ENCODE data around the gene TNFRSF12A. TPM values are rescaled to one million over a fixed set of nuclear protein-coding genes. Genes with fewer than 3 reads are reported as not detected.

Gene TNFRSF12A
- total and polyA plus RNA-seq, 9 of the 15 experiments (the other 6 are each of a cell fraction or from before 2014, with no cell fraction given), result 0.41 to 61.8 (median 26.5) TPM

DNA sequence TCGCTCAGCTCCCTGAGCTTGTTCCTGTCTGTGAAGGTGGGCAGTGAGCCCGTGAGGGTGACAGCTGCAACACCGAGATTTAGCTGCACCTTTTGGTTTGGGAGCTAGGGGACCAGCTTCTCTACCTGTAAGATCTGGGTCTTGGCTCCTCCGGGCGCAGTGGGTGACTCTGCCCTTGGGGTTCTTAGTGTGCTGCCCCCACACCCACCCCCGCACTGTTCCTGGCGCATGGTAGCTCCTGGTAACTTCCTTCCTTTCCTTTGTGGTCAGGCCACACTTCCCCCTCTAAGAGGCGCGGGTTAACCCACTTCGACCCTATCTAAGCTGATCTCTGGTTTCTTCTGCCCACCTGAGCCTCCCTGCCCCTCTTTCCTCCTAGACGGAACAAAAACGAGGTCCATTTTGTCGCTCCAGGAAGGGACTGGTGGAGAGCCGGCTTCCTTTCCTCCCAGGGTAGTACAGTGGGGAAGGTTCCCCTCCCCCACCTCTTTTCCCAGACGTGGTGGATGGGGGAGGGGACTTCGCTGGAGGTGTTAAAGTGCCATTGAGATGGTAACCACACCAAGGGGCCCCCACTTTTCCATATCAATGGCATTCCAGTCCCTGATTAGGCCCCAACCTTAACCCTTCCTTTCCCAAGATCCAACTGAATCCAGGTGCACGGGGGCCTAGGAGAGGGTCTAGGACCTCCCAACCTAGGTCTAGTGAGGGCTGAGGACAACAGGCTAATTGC lies 12.0 kb upstream of the TNFRSF12A start (continued):
- TF ChIP-seq, protein P1, sequence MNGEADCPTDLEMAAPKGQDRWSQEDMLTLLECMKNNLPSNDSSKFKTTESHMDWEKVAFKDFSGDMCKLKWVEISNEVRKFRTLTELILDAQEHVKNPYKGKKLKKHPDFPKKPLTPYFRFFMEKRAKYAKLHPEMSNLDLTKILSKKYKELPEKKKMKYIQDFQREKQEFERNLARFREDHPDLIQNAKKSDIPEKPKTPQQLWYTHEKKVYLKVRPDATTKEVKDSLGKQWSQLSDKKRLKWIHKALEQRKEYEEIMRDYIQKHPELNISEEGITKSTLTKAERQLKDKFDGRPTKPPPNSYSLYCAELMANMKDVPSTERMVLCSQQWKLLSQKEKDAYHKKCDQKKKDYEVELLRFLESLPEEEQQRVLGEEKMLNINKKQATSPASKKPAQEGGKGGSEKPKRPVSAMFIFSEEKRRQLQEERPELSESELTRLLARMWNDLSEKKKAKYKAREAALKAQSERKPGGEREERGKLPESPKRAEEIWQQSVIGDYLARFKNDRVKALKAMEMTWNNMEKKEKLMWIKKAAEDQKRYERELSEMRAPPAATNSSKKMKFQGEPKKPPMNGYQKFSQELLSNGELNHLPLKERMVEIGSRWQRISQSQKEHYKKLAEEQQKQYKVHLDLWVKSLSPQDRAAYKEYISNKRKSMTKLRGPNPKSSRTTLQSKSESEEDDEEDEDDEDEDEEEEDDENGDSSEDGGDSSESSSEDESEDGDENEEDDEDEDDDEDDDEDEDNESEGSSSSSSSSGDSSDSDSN (IDR thresholded peaks at IDR 0.05; ENCODE audit: borderline replicate concordance in 1 of 2, low read depth in 2 of 2, low read length in 2 of 2), result no peak
- TF ChIP-seq ZEB2 (IDR thresholded peaks at IDR 0.05) (peak; percentile 80), ZNF766 (CRISPR knock-in tag; conservative IDR thresholded peaks at IDR 0.05) (peak; percentile 78; the same call in 1 of the 2 replicates), CC2D1A (IDR thresholded peaks at IDR 0.05) (no peak), MXD1 (CRISPR knock-in tag; IDR thresholded peaks at IDR 0.05; ENCODE audit: borderline replicate concordance, poor library complexity, severe bottlenecking) (no peak), MYC (IDR thresholded peaks at IDR 0.05; ENCODE audit: low read depth, low read length) (peak; percentile 64), MYC (CRISPR knock-in tag; IDR thresholded peaks at IDR 0.05; ENCODE audit: borderline replicate concordance, low read depth) (no peak), HDGF (IDR thresholded peaks at IDR 0.05) (peak; percentile 19; the same call in 1 of the 2 replicates), ZNF780A (CRISPR knock-in tag; IDR thresholded peaks at IDR 0.05) (no peak), MEF2D (tag; conservative IDR thresholded peaks at IDR 0.05; ENCODE audit: low read depth) (0 out of 2 replicates have a peak, but pooled peaks have one; percentile 18), NR2C1 (IDR thresholded peaks at IDR 0.05) (no peak), NR2C1 (tag; IDR thresholded peaks at IDR 0.05) (peak; percentile 33; the same call in 1 of the 2 replicates), HSF4 (CRISPR knock-in tag; IDR thresholded peaks at IDR 0.05; ENCODE audit: borderline replicate concordance) (no peak), THRAP3 (IDR thresholded peaks at IDR 0.05; ENCODE audit: borderline replicate concordance) (0 out of 2 replicates have a peak, but pooled peaks have one; percentile 24)
- TF ChIP-seq, protein P2, sequence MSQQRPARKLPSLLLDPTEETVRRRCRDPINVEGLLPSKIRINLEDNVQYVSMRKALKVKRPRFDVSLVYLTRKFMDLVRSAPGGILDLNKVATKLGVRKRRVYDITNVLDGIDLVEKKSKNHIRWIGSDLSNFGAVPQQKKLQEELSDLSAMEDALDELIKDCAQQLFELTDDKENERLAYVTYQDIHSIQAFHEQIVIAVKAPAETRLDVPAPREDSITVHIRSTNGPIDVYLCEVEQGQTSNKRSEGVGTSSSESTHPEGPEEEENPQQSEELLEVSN (IDR thresholded peaks at IDR 0.05; ENCODE audit: borderline replicate concordance in 1 of 2, extremely low read depth in 1 of 2, insufficient read depth in 1 of 2, insufficient read length in 1 of 2, low read depth in 1 of 2, low read length in 1 of 2, poor library complexity in 1 of 2, severe bottlenecking in 1 of 2), result peak in 1 of 2 experiments; percentile 29
- TF ChIP-seq, protein P3, sequence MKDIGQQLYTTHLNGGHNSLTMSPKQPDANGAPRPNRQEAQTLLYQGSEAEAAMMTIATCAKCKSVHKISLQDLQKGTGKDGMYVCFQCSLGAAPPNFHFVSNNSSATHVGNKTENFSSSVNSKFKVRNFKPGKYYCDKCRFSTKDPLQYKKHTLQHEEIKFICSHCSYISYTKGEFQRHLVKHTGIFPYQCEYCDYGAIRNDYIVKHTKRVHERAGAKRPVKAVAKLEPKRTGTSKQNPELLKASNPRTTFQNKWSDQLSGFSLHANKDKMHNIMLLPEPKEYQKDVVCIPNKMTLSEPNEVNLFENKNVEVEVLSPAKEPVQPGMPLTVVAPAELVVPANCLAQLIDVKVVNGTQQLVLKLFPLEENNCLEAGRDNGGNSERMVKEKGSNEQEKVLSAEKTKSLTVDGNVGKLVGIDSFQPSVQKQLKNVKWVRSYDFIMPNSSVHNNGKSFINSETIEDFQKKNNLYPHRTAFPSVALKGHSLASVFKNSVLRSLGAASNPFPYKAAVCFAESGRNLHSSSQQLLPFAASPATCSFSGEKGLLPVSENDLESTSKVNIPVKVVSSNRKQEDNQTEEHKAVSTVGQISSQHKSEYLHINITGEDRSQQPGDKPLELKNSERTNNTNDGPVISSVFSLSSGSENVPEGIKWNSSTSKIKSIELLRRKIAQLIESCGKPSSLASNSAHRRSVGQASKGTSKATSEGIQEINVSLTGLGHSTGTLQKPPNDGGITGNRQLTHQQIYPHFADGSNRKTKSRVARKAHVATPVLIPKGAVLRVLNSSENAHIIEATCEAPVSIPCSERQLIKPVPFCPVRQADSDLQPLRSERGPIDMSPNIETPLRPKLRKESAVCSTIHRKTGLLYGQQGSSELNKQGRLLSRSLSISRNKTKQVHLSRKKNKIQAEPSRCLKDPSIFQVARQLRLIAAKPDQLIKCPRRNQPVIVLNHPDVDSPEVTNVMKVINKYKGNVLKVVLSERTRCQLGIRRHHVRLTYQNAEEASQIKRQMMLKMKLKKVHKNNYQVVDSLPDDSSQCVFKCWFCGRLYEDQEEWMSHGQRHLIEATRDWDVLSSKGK (CRISPR knock-in tag; IDR thresholded peaks at IDR 0.05), result 0 out of 2 replicates have a peak, but pooled peaks have one; percentile 27
- TF ChIP-seq, protein P4, sequence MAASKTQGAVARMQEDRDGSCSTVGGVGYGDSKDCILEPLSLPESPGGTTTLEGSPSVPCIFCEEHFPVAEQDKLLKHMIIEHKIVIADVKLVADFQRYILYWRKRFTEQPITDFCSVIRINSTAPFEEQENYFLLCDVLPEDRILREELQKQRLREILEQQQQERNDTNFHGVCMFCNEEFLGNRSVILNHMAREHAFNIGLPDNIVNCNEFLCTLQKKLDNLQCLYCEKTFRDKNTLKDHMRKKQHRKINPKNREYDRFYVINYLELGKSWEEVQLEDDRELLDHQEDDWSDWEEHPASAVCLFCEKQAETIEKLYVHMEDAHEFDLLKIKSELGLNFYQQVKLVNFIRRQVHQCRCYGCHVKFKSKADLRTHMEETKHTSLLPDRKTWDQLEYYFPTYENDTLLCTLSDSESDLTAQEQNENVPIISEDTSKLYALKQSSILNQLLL (CRISPR knock-in tag; IDR thresholded peaks at IDR 0.05; ENCODE audit: borderline replicate concordance), result no peak

All from K562 (cell line).